A549 (cell line): ENCODE measurements around the gene BZW2.

Source experiments
- CBX8 ChIP-seq: fragments of 200-600 bp; sonication (generic); IDR thresholded peaks from 2 replicates; pipeline ENCODE4 v1.6.1; 2016
- CHD2 ChIP-seq: fragments of 150-350 bp; IDR thresholded peaks from 2 replicates; pipeline ENCODE4 v1.6.1; 2014; ENCODE audit warnings: low read length; ENCODE audit not compliant: partially characterized antibody
- EHF ChIP-seq: fragments of 250-450 bp; sonication (Bioruptor Pico); IDR thresholded peaks from 2 replicates; pipeline ENCODE4 v1.5.0; 2020; ENCODE audit warnings: mild to moderate bottlenecking
- FOSL2 ChIP-seq, 2 experiments: fragments of 450-650 bp in 1 of 2; fragments of >200 bp in 1 of 2; sonication (Bioruptor Twin) in 1 of 2; formaldehyde crosslinking; IDR thresholded peaks; 2 replicates each; pipeline versions ENCODE4 v1.5.0 to v1.6.1; 2016 to 2020; ENCODE audit warnings: mild to moderate bottlenecking in 1 of 2, moderate library complexity in 1 of 2
- HOXA7 ChIP-seq: fragments of 250-450 bp; sonication (Bioruptor Pico); IDR thresholded peaks from 2 replicates; pipeline ENCODE4 v1.5.0; 2020; ENCODE audit warnings: mild to moderate bottlenecking, moderate library complexity
- POLR2A ChIP-seq: IDR thresholded peaks from 2 replicates; pipeline ENCODE4 v1.6.1; 2012; ENCODE audit warnings: mild to moderate bottlenecking, low read length
- SREBF2 ChIP-seq: fragments of 450-650 bp; IDR thresholded peaks from 2 replicates; pipeline ENCODE4 v1.6.1; 2014; ENCODE audit warnings: mild to moderate bottlenecking, moderate library complexity
- TF ChIP-seq, protein P1 (sequence below): fragments of >200 bp; sonication (Bioruptor Twin); formaldehyde crosslinking; IDR thresholded peaks from 3 replicates; pipeline ENCODE4 v1.5.1; 2016
- TF ChIP-seq, protein P2 (sequence below): fragments of 250-450 bp; sonication (Bioruptor Pico); IDR thresholded peaks from 2 replicates; pipeline ENCODE4 v1.5.0; 2021; ENCODE audit warnings: mild to moderate bottlenecking, moderate library complexity, borderline replicate concordance
- TF ChIP-seq, protein P3 (sequence below): fragments of 450-650 bp; IDR thresholded peaks from 2 replicates; pipeline ENCODE4 v1.6.1; 2014; ENCODE audit warnings: antibody characterized with exemption

DNA sequence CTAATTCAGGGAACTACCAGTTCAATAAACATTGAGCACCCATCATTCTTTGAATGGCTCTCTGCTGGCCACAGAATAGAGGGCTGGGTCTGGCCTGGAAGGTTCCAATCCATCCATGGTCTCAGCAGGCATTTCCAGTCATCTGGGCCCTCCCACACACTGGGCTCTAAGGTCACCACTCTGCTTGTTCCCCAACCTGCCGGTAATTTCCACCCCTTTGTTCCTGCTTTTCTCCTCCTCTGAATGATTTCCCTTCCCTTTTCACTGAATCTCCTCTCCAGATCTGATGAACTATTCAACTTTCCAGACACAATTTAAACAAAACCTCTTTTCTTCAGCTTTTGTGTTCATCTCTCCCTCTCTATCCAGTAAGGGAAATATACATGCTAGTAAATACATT lies 2.6 kb downstream of the BZW2 start:
- TF ChIP-seq EHF (no peak), SREBF2 (no peak), POLR2A (no peak), FOSL2 (IDR thresholded peaks at IDR 0.05) (no peak), FOSL2 (CRISPR knock-in tag; IDR thresholded peaks at IDR 0.05) (no peak), CBX8 (no peak), CHD2 (no peak), HOXA7 (CRISPR knock-in tag) (no peak)
- TF ChIP-seq, protein P1, sequence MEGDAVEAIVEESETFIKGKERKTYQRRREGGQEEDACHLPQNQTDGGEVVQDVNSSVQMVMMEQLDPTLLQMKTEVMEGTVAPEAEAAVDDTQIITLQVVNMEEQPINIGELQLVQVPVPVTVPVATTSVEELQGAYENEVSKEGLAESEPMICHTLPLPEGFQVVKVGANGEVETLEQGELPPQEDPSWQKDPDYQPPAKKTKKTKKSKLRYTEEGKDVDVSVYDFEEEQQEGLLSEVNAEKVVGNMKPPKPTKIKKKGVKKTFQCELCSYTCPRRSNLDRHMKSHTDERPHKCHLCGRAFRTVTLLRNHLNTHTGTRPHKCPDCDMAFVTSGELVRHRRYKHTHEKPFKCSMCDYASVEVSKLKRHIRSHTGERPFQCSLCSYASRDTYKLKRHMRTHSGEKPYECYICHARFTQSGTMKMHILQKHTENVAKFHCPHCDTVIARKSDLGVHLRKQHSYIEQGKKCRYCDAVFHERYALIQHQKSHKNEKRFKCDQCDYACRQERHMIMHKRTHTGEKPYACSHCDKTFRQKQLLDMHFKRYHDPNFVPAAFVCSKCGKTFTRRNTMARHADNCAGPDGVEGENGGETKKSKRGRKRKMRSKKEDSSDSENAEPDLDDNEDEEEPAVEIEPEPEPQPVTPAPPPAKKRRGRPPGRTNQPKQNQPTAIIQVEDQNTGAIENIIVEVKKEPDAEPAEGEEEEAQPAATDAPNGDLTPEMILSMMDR: no peak
- TF ChIP-seq, protein P2, sequence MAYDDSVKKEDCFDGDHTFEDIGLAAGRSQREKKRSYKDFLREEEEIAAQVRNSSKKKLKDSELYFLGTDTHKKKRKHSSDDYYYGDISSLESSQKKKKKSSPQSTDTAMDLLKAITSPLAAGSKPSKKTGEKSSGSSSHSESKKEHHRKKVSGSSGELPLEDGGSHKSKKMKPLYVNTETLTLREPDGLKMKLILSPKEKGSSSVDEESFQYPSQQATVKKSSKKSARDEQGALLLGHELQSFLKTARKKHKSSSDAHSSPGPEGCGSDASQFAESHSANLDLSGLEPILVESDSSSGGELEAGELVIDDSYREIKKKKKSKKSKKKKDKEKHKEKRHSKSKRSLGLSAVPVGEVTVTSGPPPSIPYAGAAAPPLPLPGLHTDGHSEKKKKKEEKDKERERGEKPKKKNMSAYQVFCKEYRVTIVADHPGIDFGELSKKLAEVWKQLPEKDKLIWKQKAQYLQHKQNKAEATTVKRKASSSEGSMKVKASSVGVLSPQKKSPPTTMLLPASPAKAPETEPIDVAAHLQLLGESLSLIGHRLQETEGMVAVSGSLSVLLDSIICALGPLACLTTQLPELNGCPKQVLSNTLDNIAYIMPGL (CRISPR knock-in tag): no peak
- TF ChIP-seq, protein P3, sequence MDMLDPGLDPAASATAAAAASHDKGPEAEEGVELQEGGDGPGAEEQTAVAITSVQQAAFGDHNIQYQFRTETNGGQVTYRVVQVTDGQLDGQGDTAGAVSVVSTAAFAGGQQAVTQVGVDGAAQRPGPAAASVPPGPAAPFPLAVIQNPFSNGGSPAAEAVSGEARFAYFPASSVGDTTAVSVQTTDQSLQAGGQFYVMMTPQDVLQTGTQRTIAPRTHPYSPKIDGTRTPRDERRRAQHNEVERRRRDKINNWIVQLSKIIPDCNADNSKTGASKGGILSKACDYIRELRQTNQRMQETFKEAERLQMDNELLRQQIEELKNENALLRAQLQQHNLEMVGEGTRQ: no peak
